CD14-positive monocyte (primary cell): ENCODE results near the gene DENND5B. TPM values are rescaled to one million over a fixed set of nuclear protein-coding genes. Genes with fewer than 3 reads are reported as not detected.

Experiments used
- DNase-seq, 3 donors: peaks; one replicate each; pipeline ENCODE4 v3.0.0-alpha.2; 2011 to 2022
- H2AFZ ChIP-seq: 2 replicates; pipeline ENCODE4 v1.6.0; 2012; ENCODE audit warnings: mild to moderate bottlenecking, low read depth, low read length, inconsistent platforms; ENCODE audit not compliant: insufficient read depth, poor library complexity, severe bottlenecking
- H3K27ac ChIP-seq, 2 donors: 1 replicate in 1 of 2; 2 replicates in 1 of 2; pipeline ENCODE4 v1.5.1; 2012 to 2013; ENCODE audit warnings: low read length in 2 of 2, control low read depth in 1 of 2, inconsistent platforms in 1 of 2, low read depth in 1 of 2, mild to moderate bottlenecking in 1 of 2
- H3K27me3 ChIP-seq, 2 donors: one replicate each; pipeline versions ENCODE4 v1.6.0 to v1.6.1; 2011 to 2013; ENCODE audit warnings: low read length in 2 of 2; ENCODE audit not compliant: control insufficient read depth in 2 of 2, insufficient read depth in 2 of 2
- H3K36me3 ChIP-seq, 2 donors: replicated peaks in 1 of 2; 1 replicate in 1 of 2; 2 replicates in 1 of 2; pipeline versions ENCODE4 v1.5.1 to v1.6.1; 2012 to 2013; ENCODE audit warnings: low read length in 2 of 2, control low read depth in 1 of 2, inconsistent platforms in 1 of 2, mild to moderate bottlenecking in 1 of 2; ENCODE audit not compliant: insufficient read depth in 2 of 2, control insufficient read depth in 1 of 2
- H3K4me1 ChIP-seq, 2 donors: 1 replicate in 1 of 2; 2 replicates in 1 of 2; pipeline versions ENCODE4 v1.5.1 to v1.6.1; 2012 to 2013; ENCODE audit warnings: low read length in 2 of 2, control low read depth in 1 of 2, inconsistent platforms in 1 of 2, mild to moderate bottlenecking in 1 of 2, moderate library complexity in 1 of 2; ENCODE audit not compliant: insufficient read depth in 2 of 2, control insufficient read depth in 1 of 2
- H3K4me2 ChIP-seq: replicated peaks from 2 replicates; pipeline ENCODE3; 2012; ENCODE audit warnings: low read length, moderate library complexity, mild to moderate bottlenecking; ENCODE audit not compliant: poor library complexity, severe bottlenecking; ENCODE audit errors: extremely low read depth
- H3K4me3 ChIP-seq, 3 experiments: fragments of 200-600 bp in 1 of 3; sonication (generic) in 1 of 3; replicated peaks in 1 of 3; 1 replicate in 2 of 3; 2 replicates in 1 of 3; pipeline ENCODE4 v1.5.1; 2011 to 2013; ENCODE audit warnings: low read length in 3 of 3, mild to moderate bottlenecking in 3 of 3, control low read depth in 2 of 3, low read depth in 2 of 3, inconsistent platforms in 1 of 3, moderate library complexity in 1 of 3
- H3K79me2 ChIP-seq: 2 replicates; pipeline ENCODE4 v1.6.0; 2012; ENCODE audit warnings: mild to moderate bottlenecking, control low read depth, inconsistent platforms, low read length, moderate library complexity; ENCODE audit not compliant: insufficient read depth
- H3K9ac ChIP-seq: 2 replicates; pipeline ENCODE4 v1.6.0; 2017; ENCODE audit warnings: low read length, mild to moderate bottlenecking; ENCODE audit not compliant: insufficient read depth, poor library complexity, severe bottlenecking
- H3K9me3 ChIP-seq, 2 donors: replicated peaks in 1 of 2; 1 replicate in 1 of 2; 2 replicates in 1 of 2; pipeline versions ENCODE4 v1.5.1 to v1.6.1; 2012 to 2013; ENCODE audit warnings: low read length in 2 of 2, control low read depth in 1 of 2; ENCODE audit not compliant: control insufficient read depth in 1 of 2, insufficient read depth in 1 of 2
- H4K20me1 ChIP-seq: 2 replicates; pipeline ENCODE4 v1.6.0; 2012; ENCODE audit warnings: mild to moderate bottlenecking, low read length, control low read depth, moderate library complexity; ENCODE audit not compliant: insufficient read depth
- H3K27ac Mint-ChIP-seq, 7 donors: one replicate each; pipeline ENCODE4 v1.8.0; 2020; ENCODE audit warnings: mild to moderate bottlenecking in 7 of 7, mixed read lengths in 7 of 7, moderate library complexity in 6 of 7, inconsistent platforms in 2 of 7
- H3K27me3 Mint-ChIP-seq, 3 donors: one replicate each; pipeline ENCODE4 v1.8.0; 2021 to 2022; ENCODE audit warnings: low read depth in 3 of 3, mild to moderate bottlenecking in 3 of 3, mixed read lengths in 3 of 3, moderate library complexity in 3 of 3, inconsistent platforms in 1 of 3
- H3K36me3 Mint-ChIP-seq, 2 donors: one replicate each; pipeline ENCODE4 v1.8.0; 2020; ENCODE audit warnings: mixed read lengths in 2 of 2, inconsistent platforms in 1 of 2, mild to moderate bottlenecking in 1 of 2
- H3K4me1 Mint-ChIP-seq: one replicate; pipeline ENCODE4 v1.8.0; 2020; ENCODE audit warnings: mild to moderate bottlenecking, mixed read lengths
- H3K4me3 Mint-ChIP-seq, 2 donors: one replicate each; pipeline ENCODE4 v1.8.0; 2020; ENCODE audit warnings: mild to moderate bottlenecking in 2 of 2, mixed read lengths in 2 of 2, moderate library complexity in 1 of 2
- H3K9me3 Mint-ChIP-seq, 7 donors: one replicate each; pipeline ENCODE4 v1.8.0; 2020 to 2022; ENCODE audit warnings: mixed read lengths in 7 of 7, mild to moderate bottlenecking in 6 of 7, moderate library complexity in 6 of 7, inconsistent platforms in 2 of 7
- WGBS: methylation state at CpG from one replicate; pipeline ENCODE4 v1.1.5; 2013; ENCODE audit warnings: missing lambda C conversion rate; ENCODE audit not compliant: insufficient coverage; 5-methylcytosine and 5-hydroxymethylcytosine counted together
- intact Hi-C, 2 donors: fragments of 100-400 bp; cut with micrococcal nuclease; formaldehyde crosslinking; loops; one replicate each; pipeline versions ENCODE4 v1.15.0 to v1.15.1; 2023
- polyA plus RNA-seq, 3 donors: library from polyadenylated mRNA; depleted of rRNA in 1 of 3; unstranded in 2 of 3; stranded (reverse) in 1 of 3; fragments of 300-500 nt in 2 of 3; fragments of >200 nt in 1 of 3; fragmentation: Illumina TruSeq in 2 of 3; gene quantifications; 1 replicate in 2 of 3; 2 replicates in 1 of 3; pipeline ENCODE4 v1.2.3, GENCODE V29; 2012 to 2021
- TF ChIP-seq, protein P1 (sequence below): fragments of 200-600 bp; IDR thresholded peaks from one replicate; pipeline ENCODE4 v1.8.0; 2022; ENCODE audit warnings: antibody characterized with exemption, mild to moderate bottlenecking

DENND5B gene
- polyA plus RNA-seq, 3 donors: 0.23 to 0.36 (median 0.36) TPM

- Histone ChIP-seq H3K36me3 (no peaks in the 10 kb centered on the region), H3K4me2 (no peak overlapping the region), H3K27ac (no peak overlapping the region), H2AFZ (no peak overlapping the region), H3K79me2 (no peaks in the 10 kb centered on the region), H3K9me3 (no peaks in the 10 kb centered on the region), H3K4me3 (no peak overlapping the region), H3K4me1 (peaks cover 6 to 8% of the 10 kb centered on the region in 2 donors), H3K9ac (no peak overlapping the region), H3K27me3 (no peaks in the 10 kb centered on the region), H4K20me1 (no peaks in the 10 kb centered on the region)
- intact Hi-C loops: no loop called here
- H3K27me3 Mint-ChIP-seq: peaks cover 0 to 6% (median 3%) of the 10 kb centered on the region in 3 donors
- TF ChIP-seq, protein P1, sequence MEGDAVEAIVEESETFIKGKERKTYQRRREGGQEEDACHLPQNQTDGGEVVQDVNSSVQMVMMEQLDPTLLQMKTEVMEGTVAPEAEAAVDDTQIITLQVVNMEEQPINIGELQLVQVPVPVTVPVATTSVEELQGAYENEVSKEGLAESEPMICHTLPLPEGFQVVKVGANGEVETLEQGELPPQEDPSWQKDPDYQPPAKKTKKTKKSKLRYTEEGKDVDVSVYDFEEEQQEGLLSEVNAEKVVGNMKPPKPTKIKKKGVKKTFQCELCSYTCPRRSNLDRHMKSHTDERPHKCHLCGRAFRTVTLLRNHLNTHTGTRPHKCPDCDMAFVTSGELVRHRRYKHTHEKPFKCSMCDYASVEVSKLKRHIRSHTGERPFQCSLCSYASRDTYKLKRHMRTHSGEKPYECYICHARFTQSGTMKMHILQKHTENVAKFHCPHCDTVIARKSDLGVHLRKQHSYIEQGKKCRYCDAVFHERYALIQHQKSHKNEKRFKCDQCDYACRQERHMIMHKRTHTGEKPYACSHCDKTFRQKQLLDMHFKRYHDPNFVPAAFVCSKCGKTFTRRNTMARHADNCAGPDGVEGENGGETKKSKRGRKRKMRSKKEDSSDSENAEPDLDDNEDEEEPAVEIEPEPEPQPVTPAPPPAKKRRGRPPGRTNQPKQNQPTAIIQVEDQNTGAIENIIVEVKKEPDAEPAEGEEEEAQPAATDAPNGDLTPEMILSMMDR: no peak
- DNase-seq: no peak
- H3K9me3 Mint-ChIP-seq: no peaks in the 10 kb centered on the region
- WGBS: 100% methylated on average over 1 of the region's 6 CpGs
- no peak overlapping the region for H3K27ac Mint-ChIP-seq
- no peaks in the 10 kb centered on the region for H3K36me3 Mint-ChIP-seq
- peaks cover 13% of the 10 kb centered on the region for H3K4me1 Mint-ChIP-seq
- H3K4me3 Mint-ChIP-seq: no peak overlapping the region
Observed at GRCh38 chr12:31631023-31631724, 40.2 kb upstream of the DENND5B start.

- H3K27me3 ChIP-seq: no peaks in the 10 kb centered on the region
- peaks cover 11% of the 10 kb centered on the region for H3K4me1 Mint-ChIP-seq
- H3K4me2 ChIP-seq: no peak overlapping the region
- peaks cover 0 to 6% (median 3%) of the 10 kb centered on the region in 3 donors for H3K27me3 Mint-ChIP-seq
- H3K36me3 Mint-ChIP-seq: no peaks in the 10 kb centered on the region
- no peaks in the 10 kb centered on the region for H3K79me2 ChIP-seq
- H2AFZ ChIP-seq: no peak overlapping the region
- H3K36me3 ChIP-seq: no peaks in the 10 kb centered on the region
- no peak overlapping the region for H3K9ac ChIP-seq
- TF ChIP-seq, protein P1: no peak
- no peaks in the 10 kb centered on the region for H3K9me3 ChIP-seq
- H3K4me3 Mint-ChIP-seq: no peak overlapping the region
- no peaks in the 10 kb centered on the region for H4K20me1 ChIP-seq
- no peaks in the 10 kb centered on the region for H3K9me3 Mint-ChIP-seq
- intact Hi-C loops: no loop called here
- WGBS: 81% methylated on average over 4 of the region's 16 CpGs
- no peak overlapping the region for H3K4me3 ChIP-seq
- H3K27ac Mint-ChIP-seq: peak overlapping the region in 1 of 7 donors; percentile 24
- no peak for DNase-seq
- H3K4me1 ChIP-seq: peaks cover 0 to 7% of the 10 kb centered on the region in 2 donors
- H3K27ac ChIP-seq: no peak overlapping the region
Observed at GRCh38 chr12:31629756-31630732, 39.1 kb upstream of the DENND5B start.
